Right cardiac atrium (tissue), 5 donors: Measurements from ENCODE around the gene GSAP. TPM values are rescaled to one million over a fixed set of nuclear protein-coding genes. Genes with fewer than 3 reads are reported as not detected.
A peak's percentile ranks its signal among the peaks of the same experiment; 100 is the strongest.

ENCODE experiments used
- ATAC-seq, 2 donors: fragments of 200-7000 bp; cut with Tn5 transposase; one replicate each; pipeline versions ENCODE4 v1.8.0 to v1.9.1; 2020; ENCODE audit warnings: moderate library complexity in 2 of 2, mild to moderate bottlenecking in 1 of 2
- DNase-seq, 3 donors: peaks; one replicate each; pipeline ENCODE4 v3.0.0-alpha.2; 2020
- H3K27ac ChIP-seq: one replicate; pipeline ENCODE4 v1.5.1; 2013; ENCODE audit warnings: mild to moderate bottlenecking, low read length, control low read depth, moderate library complexity
- H3K27me3 ChIP-seq: one replicate; pipeline ENCODE4 v1.6.1; 2013; ENCODE audit not compliant: control insufficient read depth, insufficient read depth
- H3K4me1 ChIP-seq: one replicate; pipeline ENCODE4 v1.6.1; 2013; ENCODE audit warnings: low read length; ENCODE audit not compliant: control insufficient read depth, insufficient read depth
- H3K4me3 ChIP-seq: one replicate; pipeline ENCODE4 v1.5.1; 2013; ENCODE audit warnings: low read length, control low read depth
- H3K9me3 ChIP-seq: one replicate; pipeline ENCODE4 v1.6.1; 2013; ENCODE audit warnings: low read length; ENCODE audit not compliant: control insufficient read depth
- WGBS: extraction: QIAGEN DNeasy Blood & Tissue Kit; methylation state at CpG from one replicate; pipeline ENCODE4 v1.1.7; 2013; 5-methylcytosine and 5-hydroxymethylcytosine counted together
- intact Hi-C, 4 donors: fragments of 100-400 bp; cut with DNase I; formaldehyde crosslinking; loops; one replicate each; pipeline versions ENCODE4 v1.11.0 to v1.14.0; 2022 to 2023
- polyA plus RNA-seq: library from polyadenylated mRNA; stranded (reverse); fragments of 200-250 nt; gene quantifications from one replicate; pipeline ENCODE4 v1.2.3, GENCODE V29; 2013
- total RNA-seq, 4 donors: library from RNA; stranded (reverse); fragmentation: NEBNext Ultra II Directional; extraction: Animal tissue kit (Norgen Biotek cat#: 25700); gene quantifications; one replicate each; pipeline ENCODE4 v1.2.1, GENCODE V29; 2021
- donor health status: healthy with polysubstance abuse.
- donor health status: DM: no; HTN: yes; CAD: no.
- donor health status: DM: no; HTN: no; CAD: no.
- donor health status: DM: no; HTN: yes; CAD: no; lungs with severe emphysema.
- donor health status: DM: yes; HTN: yes; CAD: no.

GSAP gene
- total and polyA plus RNA-seq, 5 donors = 7.4 to 14.6 (median 10.8) TPM

- ATAC-seq (peak; percentile 85 to 89), DNase-seq (peak in 2 of 3 donors; percentile 34 to 70)
- WGBS = 42% methylated on average over 5 of the region's 5 CpGs
- Histone ChIP-seq H3K4me1 (no peaks in the 10 kb centered on the region), H3K27ac (no peak overlapping the region), H3K4me3 (no peak overlapping the region), H3K9me3 (no peaks in the 10 kb centered on the region), H3K27me3 (no peaks in the 10 kb centered on the region)
- intact Hi-C loops = no loop called here
These were observed 23.4 kb upstream of the GSAP start for GRCh38 chr7:77439572-77439971.

GRCh38 chr7:77438131-77438530 lies 22.0 kb upstream of the GSAP start:
- WGBS = 97% methylated on average over 1 of the region's 1 CpG

GRCh38 chr7:77434570-77435275 lies 18.6 kb upstream of the GSAP start:
- ATAC-seq = no peak
- Histone ChIP-seq H3K4me3 (no peak overlapping the region), H3K9me3 (no peaks in the 10 kb centered on the region), H3K27ac (no peak overlapping the region), H3K27me3 (no peaks in the 10 kb centered on the region), H3K4me1 (peaks cover 1% of the 10 kb centered on the region)
- 67% methylated on average over 3 of the region's 3 CpGs for WGBS
- DNase-seq = no peak
- intact Hi-C loops = no loop called here

More at GRCh38 chr7:77438131-77438530, 22.0 kb upstream of the GSAP start:
- no peaks in the 10 kb centered on the region for H3K9me3 ChIP-seq
- no peak overlapping the region for H3K27ac ChIP-seq
- H3K4me3 ChIP-seq = no peak overlapping the region
- intact Hi-C loops = no loop called here
- ATAC-seq (no peak), DNase-seq (no peak)
- no peaks in the 10 kb centered on the region for H3K27me3 ChIP-seq
- no peaks in the 10 kb centered on the region for H3K4me1 ChIP-seq

- WGBS = 80% methylated on average over 5 of the region's 5 CpGs
- DNase-seq = no peak
- Histone ChIP-seq H3K27ac (no peak overlapping the region), H3K9me3 (no peaks in the 10 kb centered on the region), H3K4me3 (no peak overlapping the region), H3K27me3 (no peaks in the 10 kb centered on the region), H3K4me1 (peaks cover 1% of the 10 kb centered on the region)
- intact Hi-C loops = no loop called here
- no peak for ATAC-seq
These were observed 17.8 kb upstream of the GSAP start for GRCh38 chr7:77433901-77434300.

- ATAC-seq (no peak), DNase-seq (no peak)
- intact Hi-C loops = no loop called here
These were observed 14.8 kb upstream of the GSAP start for GRCh38 chr7:77430927-77431326.

GRCh38 chr7:77428777-77429231 lies 12.7 kb upstream of the GSAP start:
- peak in 1 of 3 donors; percentile 18 for DNase-seq
- Histone ChIP-seq H3K4me1 (peaks cover 1% of the 10 kb centered on the region), H3K9me3 (no peaks in the 10 kb centered on the region), H3K4me3 (no peak overlapping the region), H3K27me3 (no peaks in the 10 kb centered on the region), H3K27ac (no peak overlapping the region)
- peak; percentile 72 for ATAC-seq
- intact Hi-C loops = no loop called here
- WGBS = 51% methylated on average over 10 of the region's 10 CpGs

More at GRCh38 chr7:77430927-77431326, 14.8 kb upstream of the GSAP start:
- H3K4me1 ChIP-seq = peaks cover 1% of the 10 kb centered on the region
- H3K4me3 ChIP-seq = no peak overlapping the region
- no peak overlapping the region for H3K27ac ChIP-seq
- no peaks in the 10 kb centered on the region for H3K9me3 ChIP-seq
- no peaks in the 10 kb centered on the region for H3K27me3 ChIP-seq
- WGBS = 75% methylated on average over 7 of the region's 7 CpGs

- WGBS = 74% methylated on average over 5 of the region's 5 CpGs
- ATAC-seq (peak in 1 of 2 donors; percentile 45), DNase-seq (no peak)
- no peak overlapping the region for H3K4me3 ChIP-seq
- H3K4me1 ChIP-seq = peaks cover 1% of the 10 kb centered on the region
- no peaks in the 10 kb centered on the region for H3K9me3 ChIP-seq
- intact Hi-C loops = no loop called here
- H3K27me3 ChIP-seq = no peaks in the 10 kb centered on the region
- H3K27ac ChIP-seq = no peak overlapping the region
These were observed 12.0 kb upstream of the GSAP start for GRCh38 chr7:77427996-77428603.

- Histone ChIP-seq H3K4me1 (peaks cover 1% of the 10 kb centered on the region), H3K27me3 (no peaks in the 10 kb centered on the region), H3K27ac (no peak overlapping the region), H3K4me3 (no peak overlapping the region), H3K9me3 (no peaks in the 10 kb centered on the region)
- intact Hi-C loops = no loop called here
- ATAC-seq (peak; percentile 34 to 35), DNase-seq (no peak)
- 49% methylated on average over 5 of the region's 5 CpGs for WGBS
These were observed 10.4 kb upstream of the GSAP start for GRCh38 chr7:77426521-77427051.

GRCh38 chr7:77426052-77426404 lies 9.9 kb upstream of the GSAP start:
- no peaks in the 10 kb centered on the region for H3K27me3 ChIP-seq
- no peak for ATAC-seq
- H3K27ac ChIP-seq = no peak overlapping the region
- 47% methylated on average over 5 of the region's 5 CpGs for WGBS
- DNase-seq = no peak
- no peaks in the 10 kb centered on the region for H3K9me3 ChIP-seq
- intact Hi-C loops = no loop called here
- H3K4me3 ChIP-seq = no peak overlapping the region
- H3K4me1 ChIP-seq = peaks cover 1% of the 10 kb centered on the region

GRCh38 chr7:77425101-77426051 lies 9.2 kb upstream of the GSAP start:
- 47% methylated on average over 10 of the region's 10 CpGs for WGBS
- no peaks in the 10 kb centered on the region for H3K4me1 ChIP-seq
- no peak overlapping the region for H3K4me3 ChIP-seq

More at GRCh38 chr7:77425101-77426051, 9.2 kb upstream of the GSAP start:
- Histone ChIP-seq H3K27me3 (no peaks in the 10 kb centered on the region), H3K9me3 (no peaks in the 10 kb centered on the region), H3K27ac (no peak overlapping the region)
- intact Hi-C loops = no loop called here
- DNase-seq = no peak
- ATAC-seq = peak; percentile 48 to 56
